Measurements from ENCODE around the gene UBN1.
A peak's percentile ranks its signal among the peaks of the same experiment; 100 is the strongest.

Gene UBN1

GRCh38 chr16:4846901-4847773, at the start of gene UBN1, which contains the start of gene GLYR1:
TSS of gene UBN1 (plus strand) at chr16:4847481. CDS start at chr16:4852918, 5,437 bp downstream.
TSS of gene GLYR1 (minus strand) at chr16:4847288. CDS start at chr16:4847265, 23 bp downstream.
- intact Hi-C loops (cut with DNase I), result loop anchor here (5.0 to 10.0 kb wide), 4 partner anchors 45 to 112 kb away; partner anchors contain the start of genes ANKS3, DNAAF8, ROGDI and SEC14L5
- peak; percentile 97 to 100 (median 99) for DNase-seq

GRCh38 chr16:4797805-4798252, 49.5 kb upstream of the UBN1 start:
- intact Hi-C loops (cut with DNase I), result no loop called here
- no peak for DNase-seq

GRCh38 chr16:4798456-4798855, 48.8 kb upstream of the UBN1 start:
- intact Hi-C loops (cut with DNase I), result no loop called here
- DNase-seq, result no peak

- intact Hi-C loops (cut with DNase I), result no loop called here
- DNase-seq, result no peak
These were observed 48.0 kb upstream of the UBN1 start for GRCh38 chr16:4799171-4799855.

GRCh38 chr16:4800290-4801041, 46.8 kb upstream of the UBN1 start:
- intact Hi-C loops (cut with DNase I), result loop anchor here (5.0 kb wide), 2 partner anchors 33 to 47 kb away; partner anchors contain the start of genes GLYR1, UBN1 and ZNF500
- DNase-seq, result peak; percentile 63 to 96 (median 88)

GRCh38 chr16:4801051-4801961, 46.0 kb upstream of the UBN1 start:
- DNase-seq, result peak in 13 of 42 donors; percentile 14 to 58 (median 28)
- intact Hi-C loops (cut with DNase I), result loop anchor here (5.0 kb wide), 2 partner anchors 34 to 46 kb away; partner anchors contain the start of genes GLYR1, UBN1 and ZNF500

GRCh38 chr16:4801962-4802658, 45.2 kb upstream of the UBN1 start, which contains the start of gene ROGDI:
TSS of gene ROGDI (minus strand) at chr16:4802633. CDS start at chr16:4802571, 62 bp downstream.
- peak; percentile 60 to 94 (median 84) for DNase-seq
- intact Hi-C loops (cut with DNase I), result loop anchor here (5.0 kb wide), 2 partner anchors 35 to 45 kb away; partner anchors contain the start of genes GLYR1, UBN1 and ZNF500

- intact Hi-C loops (cut with DNase I), result loop anchor here (5.0 kb wide), 2 partner anchors 35 to 45 kb away; partner anchors contain the start of genes GLYR1, UBN1 and ZNF500
- peak; percentile 87 to 98 (median 94) for DNase-seq
These were observed 44.5 kb upstream of the UBN1 start for GRCh38 chr16:4802659-4803287.

- peak in 14 of 42 donors; percentile 14 to 55 (median 32) for DNase-seq
- intact Hi-C loops (cut with DNase I), result loop anchor here (5.0 kb wide), 2 partner anchors 36 to 44 kb away; partner anchors contain the start of genes GLYR1, UBN1 and ZNF500
These were observed 43.9 kb upstream of the UBN1 start for GRCh38 chr16:4803401-4803844.

GRCh38 chr16:4803898-4804762, 43.2 kb upstream of the UBN1 start:
- intact Hi-C loops (cut with DNase I), result loop anchor here (5.0 kb wide), 2 partner anchors 37 to 43 kb away; partner anchors contain the start of genes GLYR1, UBN1 and ZNF500
- peak in 1 of 42 donors; percentile 23 for DNase-seq

GRCh38 chr16:4805231-4805630, 42.0 kb upstream of the UBN1 start:
- intact Hi-C loops (cut with DNase I), result no loop called here
- no peak for DNase-seq

GRCh38 chr16:4806280-4806679, 41.0 kb upstream of the UBN1 start:
- no peak for DNase-seq
- intact Hi-C loops (cut with DNase I), result no loop called here

- intact Hi-C loops (cut with DNase I), result no loop called here
- DNase-seq, result no peak
These were observed 36.0 kb upstream of the UBN1 start for GRCh38 chr16:4811242-4811641.

- intact Hi-C loops (cut with DNase I), result no loop called here
- no peak for DNase-seq
These were observed 35.5 kb upstream of the UBN1 start for GRCh38 chr16:4811773-4812172.

GRCh38 chr16:4813251-4814003, 33.9 kb upstream of the UBN1 start:
- intact Hi-C loops (cut with DNase I), result no loop called here
- no peak for DNase-seq

Data from head of caudate nucleus (tissue), 42 donors.